OCI-LY3 (cell line): ENCODE results near the gene LDB2.
"Not testable (repeated sequence)": the region's sequence is repeated elsewhere in the genome, so short reads cannot be mapped to it uniquely, and the experiment has no call there.

Source experiments
- CTCF ChIP-seq: fragments of 200-600, 300-600 bp; sonication (generic); IDR thresholded peaks from 2 replicates; pipeline ENCODE4 v1.5.1; 2014; ENCODE audit warnings: antibody characterized with exemption, low read length, low read depth
- EZH2phosphoT487 ChIP-seq: fragments of 200-600 bp; shearing (Covaris generic); IDR thresholded peaks from 2 replicates; pipeline ENCODE4 v1.6.1; 2018; ENCODE audit warnings: antibody characterized with exemption, mixed run types, low read depth

DNA sequence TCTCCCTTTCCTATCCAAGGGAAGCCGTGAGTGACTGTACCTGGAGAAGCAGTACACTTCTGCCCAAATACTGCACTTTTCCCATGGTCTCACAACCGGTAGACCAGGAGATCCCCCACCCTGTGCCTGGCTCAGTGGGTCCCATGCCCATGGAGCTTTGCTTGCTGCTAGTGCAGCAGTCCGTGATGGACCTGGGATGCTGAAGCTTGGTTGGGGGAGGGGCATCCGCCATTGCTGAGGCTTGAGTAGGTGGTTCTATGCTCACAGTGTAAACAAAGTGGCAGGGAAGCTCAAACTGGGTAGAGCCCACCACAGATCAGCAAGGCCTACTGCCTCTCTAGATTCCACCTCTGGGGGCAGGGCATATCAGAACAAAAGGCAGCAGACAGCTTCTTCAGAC lies 269.6 kb downstream of the LDB2 start:
- TF ChIP-seq CTCF, EZH2phosphoT487: not testable (repeated sequence)
